ENCODE measurements around the gene HSPH1. TPM values are rescaled to one million over a fixed set of nuclear protein-coding genes. Genes with fewer than 3 reads are reported as not detected.

The HSPH1 gene
- total and polyA plus RNA-seq, 2 donors (not counting 3 experiments of a cell fraction or from before 2014, with no cell fraction given), result 15.8 to 124 TPM

DNA sequence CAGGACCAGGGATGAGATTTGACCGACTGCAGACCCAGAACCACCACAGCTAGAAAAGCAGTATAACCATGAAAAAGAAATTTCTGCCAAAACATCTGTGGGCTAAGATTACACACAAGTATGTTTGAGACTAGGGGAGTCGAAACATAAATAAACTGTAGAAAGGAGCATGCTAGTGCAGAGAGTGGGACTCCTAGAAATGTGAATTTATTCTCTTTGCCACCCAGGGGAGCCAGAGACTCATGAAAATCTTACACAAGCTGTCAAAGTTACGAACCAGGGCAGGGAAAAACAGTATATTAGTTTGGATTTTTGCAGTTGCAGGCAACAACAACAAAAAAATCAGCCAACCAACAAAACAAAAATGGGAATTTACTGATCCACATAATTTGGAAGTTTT is 12.3 kb upstream of the HSPH1 start:
- Histone ChIP-seq H3K4me2 (ENCODE audit: insufficient read depth, low read length) (no peak overlapping the region), H3K27me3 (ENCODE audit: control insufficient read depth in 2 of 2, insufficient read depth in 2 of 2, low read length in 2 of 2) (no peaks in the 10 kb centered on the region), H3K36me3 (ENCODE audit: control insufficient read depth in 2 of 2, extremely low read depth in 1 of 2, insufficient read depth in 2 of 2, low read length in 2 of 2) (no peaks in the 10 kb centered on the region), H3K9me1 (replicated peaks; ENCODE audit: control insufficient read depth, extremely low read depth, insufficient read depth, low read length) (no peaks in the 10 kb centered on the region), H3K9me3 (replicated peaks; ENCODE audit: control insufficient read depth, insufficient read depth, low read length) (no peaks in the 10 kb centered on the region), H3K9ac (replicated peaks; ENCODE audit: extremely low read depth, insufficient read depth, low read length) (no peak overlapping the region), H4K20me1 (replicated peaks; ENCODE audit: control insufficient read depth, extremely low read depth, insufficient read depth, low read length) (no peaks in the 10 kb centered on the region), H3K4me1 (ENCODE audit: control insufficient read depth, extremely low read depth, insufficient read depth, low read length) (no peaks in the 10 kb centered on the region), H3K27ac (ENCODE audit: insufficient read depth, low read depth, low read length) (no peak overlapping the region), H3K79me2 (ENCODE audit: control insufficient read depth, insufficient read depth, low read length) (no peaks in the 10 kb centered on the region), H2AFZ (ENCODE audit: low read depth, low read length) (no peak overlapping the region), H3K4me3 (replicated peaks in 1 of 3; ENCODE audit: insufficient read depth in 1 of 3, low read depth in 1 of 3, low read length in 3 of 3) (no peak overlapping the region)
- BruUV-seq (replicated peaks), result no TSS peak
- POLR2A ChIA-PET, result no interaction called here
- DNase-seq (ENCODE audit: low read depth, low spot score), result no peak
- intact Hi-C loops (cut with micrococcal nuclease), result no loop called here
- CTCF ChIA-PET, result interaction anchor here (0.5 to 1.5 kb wide), 3 partner anchors 26 to 456 kb away, joined by 4 to 11 read pairs (median 5); partner anchors contain the start of gene B3GLCT
- dilution Hi-C loops (cut with MboI; ENCODE audit: extremely low pct_ligation_motif_present, low sequenced_read_pairs), result no loop called here
- FAIRE-seq, result no peak
- TF ChIP-seq JUN (IDR thresholded peaks at IDR 0.05; ENCODE audit: borderline replicate concordance, insufficient read depth, insufficient read length, low read depth), result no peak
- TF ChIP-seq POLR2AphosphoS5 (IDR thresholded peaks at IDR 0.05; ENCODE audit: insufficient read depth, low read depth, low read length), result no peak
- no peak for TF ChIP-seq FOS (IDR thresholded peaks at IDR 0.05; ENCODE audit: borderline replicate concordance, insufficient read depth, low read length)
- TF ChIP-seq EZH2 (IDR thresholded peaks at IDR 0.05; ENCODE audit: borderline replicate concordance, low read depth, low read length, severe bottlenecking), result no peak
- no peak for TF ChIP-seq MYC (IDR thresholded peaks at IDR 0.05; ENCODE audit: low read depth, low read length)
- no peak for TF ChIP-seq POLR2A (IDR thresholded peaks at IDR 0.05; ENCODE audit: low read depth, low read length)
- TF ChIP-seq GATA2 (IDR thresholded peaks at IDR 0.05; ENCODE audit: insufficient read depth, insufficient read length, low read depth, low read length), result no peak
- TF ChIP-seq, protein P1, sequence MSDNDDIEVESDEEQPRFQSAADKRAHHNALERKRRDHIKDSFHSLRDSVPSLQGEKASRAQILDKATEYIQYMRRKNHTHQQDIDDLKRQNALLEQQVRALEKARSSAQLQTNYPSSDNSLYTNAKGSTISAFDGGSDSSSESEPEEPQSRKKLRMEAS (IDR thresholded peaks at IDR 0.05; ENCODE audit: insufficient read depth, insufficient read length), result no peak
- TF ChIP-seq, protein P2, sequence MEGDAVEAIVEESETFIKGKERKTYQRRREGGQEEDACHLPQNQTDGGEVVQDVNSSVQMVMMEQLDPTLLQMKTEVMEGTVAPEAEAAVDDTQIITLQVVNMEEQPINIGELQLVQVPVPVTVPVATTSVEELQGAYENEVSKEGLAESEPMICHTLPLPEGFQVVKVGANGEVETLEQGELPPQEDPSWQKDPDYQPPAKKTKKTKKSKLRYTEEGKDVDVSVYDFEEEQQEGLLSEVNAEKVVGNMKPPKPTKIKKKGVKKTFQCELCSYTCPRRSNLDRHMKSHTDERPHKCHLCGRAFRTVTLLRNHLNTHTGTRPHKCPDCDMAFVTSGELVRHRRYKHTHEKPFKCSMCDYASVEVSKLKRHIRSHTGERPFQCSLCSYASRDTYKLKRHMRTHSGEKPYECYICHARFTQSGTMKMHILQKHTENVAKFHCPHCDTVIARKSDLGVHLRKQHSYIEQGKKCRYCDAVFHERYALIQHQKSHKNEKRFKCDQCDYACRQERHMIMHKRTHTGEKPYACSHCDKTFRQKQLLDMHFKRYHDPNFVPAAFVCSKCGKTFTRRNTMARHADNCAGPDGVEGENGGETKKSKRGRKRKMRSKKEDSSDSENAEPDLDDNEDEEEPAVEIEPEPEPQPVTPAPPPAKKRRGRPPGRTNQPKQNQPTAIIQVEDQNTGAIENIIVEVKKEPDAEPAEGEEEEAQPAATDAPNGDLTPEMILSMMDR (IDR thresholded peaks at IDR 0.05; ENCODE audit: extremely low read depth in 1 of 2, insufficient read depth in 1 of 2, low read depth in 1 of 2, low read length in 2 of 2), result no peak

Measured in endothelial cell of umbilical vein (primary cell).